Activated CD8-positive, alpha-beta T cell treated with anti-CD3 and anti-CD28 coated beads, Interleukin-2, amount 10 ng/mL, durations not matched to agents 7 days and 5 days (primary cell): ENCODE measurements around the gene SPATC1L. TPM values are rescaled to one million over a fixed set of nuclear protein-coding genes. Genes with fewer than 3 reads are reported as not detected.
A peak's percentile ranks its signal among the peaks of the same experiment; 100 is the strongest.

Experiments used
- ATAC-seq: fragments of 150-1000 bp; cut with Tn5 transposase; one replicate; pipeline ENCODE4 v1.10.0; 2021; ENCODE audit warnings: moderate library complexity
- CTCF ChIA-PET: fragments of 350-600 bp; sonication (Branson Sonifier 250); formaldehyde crosslinking; loops from one replicate; lab custom pipeline; 2021; ENCODE audit warnings: antibody characterized with exemption; lab: Charles Lee
- POLR2A ChIA-PET: fragments of 350-600 bp; sonication (Branson Sonifier 250); formaldehyde crosslinking; loops from one replicate; lab custom pipeline; 2021; ENCODE audit warnings: antibody characterized with exemption; lab: Charles Lee
- DNase-seq: peaks from one replicate; pipeline ENCODE4 v3.0.0-alpha.2; 2020
- H3K27ac Mint-ChIP-seq: one replicate; pipeline ENCODE4 v1.8.0; 2021; ENCODE audit warnings: mild to moderate bottlenecking, mixed read lengths
- H3K27me3 Mint-ChIP-seq: one replicate; pipeline ENCODE4 v1.8.0; 2021; ENCODE audit warnings: low read depth, mixed read lengths
- H3K36me3 Mint-ChIP-seq: one replicate; pipeline ENCODE4 v1.8.0; 2021; ENCODE audit warnings: low read depth, mixed read lengths
- H3K4me1 Mint-ChIP-seq: one replicate; pipeline ENCODE4 v1.8.0; 2021; ENCODE audit warnings: low read depth, mixed read lengths
- H3K4me3 Mint-ChIP-seq: one replicate; pipeline ENCODE4 v1.8.0; 2021; ENCODE audit warnings: mild to moderate bottlenecking, mixed read lengths
- H3K9me3 Mint-ChIP-seq: one replicate; pipeline ENCODE4 v1.8.0; 2022; ENCODE audit warnings: mixed read lengths; ENCODE audit not compliant: insufficient read depth
- total RNA-seq, 2 experiments: library from RNA; stranded (reverse); gene quantifications; one replicate each; pipeline ENCODE4 v1.2.3, GENCODE V29; 2021

Gene SPATC1L
- total RNA-seq, 2 experiments from 2014 or later, result 14.4 to 17.5 TPM

DNA sequence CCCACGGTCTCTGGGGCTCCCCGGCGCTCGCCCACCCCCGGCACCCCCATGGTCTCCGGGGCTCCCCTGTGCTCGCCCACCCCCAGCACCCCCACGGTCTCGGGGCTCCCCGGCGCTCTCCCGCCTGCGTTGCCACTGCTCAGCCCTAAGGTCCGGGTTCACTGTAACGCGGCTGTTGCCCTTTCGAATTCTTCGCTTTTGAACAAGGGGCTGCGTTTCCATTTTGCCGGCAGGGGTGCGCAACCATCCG is 23.7 kb downstream of the SPATC1L start:
- no peak for DNase-seq
- H3K36me3 Mint-ChIP-seq, result peaks cover 2% of the 10 kb centered on the region
- H3K9me3 Mint-ChIP-seq, result no peaks in the 10 kb centered on the region
- POLR2A ChIA-PET, result no interaction called here
- peak; percentile 14 for ATAC-seq
- no peak overlapping the region for H3K4me3 Mint-ChIP-seq
- H3K27ac Mint-ChIP-seq, result no peak overlapping the region
- CTCF ChIA-PET, result interaction anchor here (1.3 kb wide), 1 partner anchor 17 kb away, joined by 5 read pairs; no protein-coding TSS in a partner anchor
- no peaks in the 10 kb centered on the region for H3K27me3 Mint-ChIP-seq
- H3K4me1 Mint-ChIP-seq, result no peaks in the 10 kb centered on the region

DNA sequence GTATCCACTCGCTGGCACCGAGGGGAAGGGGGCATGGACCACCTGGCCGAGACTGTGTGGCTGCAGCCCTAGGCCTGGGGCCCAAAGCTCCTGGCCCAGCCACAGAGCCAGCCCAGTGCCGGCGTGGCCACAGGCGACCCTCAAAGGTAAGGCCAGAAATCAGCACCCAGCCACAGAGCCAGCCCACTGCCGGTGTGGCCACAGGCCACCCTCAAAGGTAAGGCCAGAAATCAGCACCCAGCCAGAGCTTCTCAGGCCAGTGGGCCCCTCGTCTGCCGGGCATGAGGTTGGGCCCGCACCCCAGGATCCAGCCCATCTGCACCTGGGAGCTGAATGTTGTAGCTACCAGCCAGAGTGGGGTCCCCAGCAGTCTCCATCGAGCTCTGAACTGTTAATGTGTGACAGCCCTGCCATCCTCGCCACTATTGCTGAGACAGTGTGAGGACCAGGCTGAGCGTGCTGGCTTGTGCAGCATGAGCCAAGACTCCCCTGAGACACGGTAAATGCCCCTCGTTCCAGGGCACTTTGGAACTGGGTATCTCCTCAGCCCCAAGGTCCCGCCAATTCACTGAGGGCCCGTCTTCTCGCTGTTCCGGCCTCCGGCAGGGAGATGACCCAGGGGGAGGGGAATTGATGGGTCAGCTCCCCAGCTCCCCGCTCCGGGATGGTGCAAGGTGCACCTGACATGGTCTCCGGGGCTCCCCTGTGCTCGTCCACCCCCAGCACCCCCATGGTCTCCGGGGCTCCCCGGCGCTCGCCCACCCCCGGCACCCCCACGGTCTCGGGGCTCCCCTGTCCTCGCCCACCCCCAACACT is 24.2 kb downstream of the SPATC1L start:
- H3K27ac Mint-ChIP-seq, result no peak overlapping the region
- DNase-seq (no peak), ATAC-seq (peak; percentile 50)
- H3K36me3 Mint-ChIP-seq, result peaks cover 2% of the 10 kb centered on the region
- no peaks in the 10 kb centered on the region for H3K27me3 Mint-ChIP-seq
- H3K4me1 Mint-ChIP-seq, result no peaks in the 10 kb centered on the region
- ChIA-PET CTCF (interaction anchor here (1.3 kb wide), 1 partner anchor 16 kb away, joined by 5 read pairs; no protein-coding TSS in a partner anchor), POLR2A (no interaction called here)
- no peak overlapping the region for H3K4me3 Mint-ChIP-seq
- no peaks in the 10 kb centered on the region for H3K9me3 Mint-ChIP-seq

DNA sequence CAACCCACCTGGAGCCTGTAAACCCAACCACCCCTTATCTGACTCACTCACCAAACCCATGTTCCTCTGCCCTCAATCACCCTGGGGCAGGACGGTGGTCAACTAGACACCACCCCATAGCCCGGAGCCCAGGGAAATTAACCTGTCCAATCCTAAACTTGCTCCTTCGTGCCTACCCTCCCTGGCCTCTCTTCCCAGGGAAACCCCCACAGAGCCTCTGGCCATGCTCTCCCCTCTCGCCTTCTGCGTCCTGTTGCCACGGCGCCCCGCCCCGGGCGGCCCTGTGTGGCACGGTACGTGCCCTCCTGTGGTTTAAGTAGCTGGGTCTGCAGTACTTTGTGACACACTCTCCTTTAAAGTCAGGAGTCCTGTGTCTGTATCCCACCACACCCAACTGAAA is 24.9 kb downstream of the SPATC1L start:
- Mint-ChIP-seq H3K36me3 (peaks cover 2% of the 10 kb centered on the region), H3K27me3 (no peaks in the 10 kb centered on the region), H3K4me1 (no peaks in the 10 kb centered on the region), H3K9me3 (no peaks in the 10 kb centered on the region), H3K4me3 (no peak overlapping the region), H3K27ac (no peak overlapping the region)
- ATAC-seq, result no peak
- no peak for DNase-seq
- CTCF ChIA-PET, result interaction anchor here (1.3 kb wide), 1 partner anchor 16 kb away, joined by 5 read pairs; no protein-coding TSS in a partner anchor
- POLR2A ChIA-PET, result no interaction called here

DNA sequence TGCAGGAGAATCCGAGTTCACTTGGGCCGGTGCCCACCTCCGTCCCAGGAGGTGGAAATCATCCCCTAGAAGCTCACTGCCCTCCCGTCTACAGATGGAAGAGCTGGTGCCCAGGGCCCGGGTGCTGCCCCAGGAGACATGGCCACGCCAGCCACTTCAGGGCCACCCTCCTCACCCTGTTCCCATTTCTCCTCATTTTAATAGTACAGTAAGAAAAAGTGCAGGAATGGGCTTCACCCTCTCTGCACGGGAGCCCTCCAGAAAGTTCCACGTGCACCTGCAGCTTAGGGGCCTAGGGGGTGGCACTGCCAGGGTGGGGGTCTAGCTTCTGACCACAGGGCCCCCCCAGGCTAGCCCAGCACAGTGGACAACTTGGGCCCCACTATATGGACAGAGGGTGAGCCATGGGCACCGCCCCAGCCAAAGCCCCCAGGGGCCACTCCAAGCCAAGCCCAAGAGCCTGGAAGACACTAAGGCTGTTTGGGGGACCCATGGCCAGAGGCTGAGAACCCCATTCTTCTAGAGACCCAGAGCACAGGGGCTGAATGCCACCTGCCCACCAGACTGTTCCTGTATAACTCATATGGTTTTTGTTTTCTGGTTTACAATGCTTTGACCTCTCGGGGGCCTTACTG is 25.5 kb downstream of the SPATC1L start:
- peaks cover 2% of the 10 kb centered on the region for H3K36me3 Mint-ChIP-seq
- H3K27me3 Mint-ChIP-seq, result no peaks in the 10 kb centered on the region
- no peak overlapping the region for H3K27ac Mint-ChIP-seq
- ATAC-seq (no peak), DNase-seq (no peak)
- H3K4me3 Mint-ChIP-seq, result no peak overlapping the region
- POLR2A ChIA-PET, result no interaction called here
- no peaks in the 10 kb centered on the region for H3K9me3 Mint-ChIP-seq
- CTCF ChIA-PET, result no interaction called here
- no peaks in the 10 kb centered on the region for H3K4me1 Mint-ChIP-seq

DNA sequence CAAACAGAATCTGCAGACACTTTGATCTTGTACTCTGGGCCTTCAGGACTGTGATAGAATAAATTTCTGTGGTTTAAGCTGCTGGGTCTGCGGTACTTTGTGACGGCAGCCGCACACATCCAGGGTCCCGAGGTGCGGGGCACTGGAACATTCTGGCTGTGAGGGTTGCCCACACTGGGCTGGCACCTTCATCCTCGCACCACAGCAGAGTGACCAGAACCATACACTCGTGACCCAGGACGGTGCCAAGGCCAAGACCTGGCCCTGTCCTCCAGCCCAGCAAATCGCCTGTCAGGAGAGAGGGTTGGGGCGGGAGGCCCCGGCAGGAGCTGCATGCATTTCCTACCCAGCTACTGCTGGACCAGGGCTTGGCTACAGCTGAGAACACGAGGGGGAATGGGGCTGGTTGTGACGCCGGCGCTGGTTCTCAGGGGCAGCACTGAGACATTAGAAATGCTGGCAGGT is 26.2 kb downstream of the SPATC1L start:
- POLR2A ChIA-PET, result no interaction called here
- Mint-ChIP-seq H3K4me1 (no peaks in the 10 kb centered on the region), H3K27ac (no peak overlapping the region), H3K9me3 (no peaks in the 10 kb centered on the region), H3K27me3 (no peaks in the 10 kb centered on the region), H3K4me3 (no peak overlapping the region), H3K36me3 (peaks cover 2% of the 10 kb centered on the region)
- CTCF ChIA-PET, result interaction anchor here (1.0 kb wide), 1 partner anchor 15 kb away, joined by 4 read pairs; no protein-coding TSS in a partner anchor
- no peak for DNase-seq
- no peak for ATAC-seq

DNA sequence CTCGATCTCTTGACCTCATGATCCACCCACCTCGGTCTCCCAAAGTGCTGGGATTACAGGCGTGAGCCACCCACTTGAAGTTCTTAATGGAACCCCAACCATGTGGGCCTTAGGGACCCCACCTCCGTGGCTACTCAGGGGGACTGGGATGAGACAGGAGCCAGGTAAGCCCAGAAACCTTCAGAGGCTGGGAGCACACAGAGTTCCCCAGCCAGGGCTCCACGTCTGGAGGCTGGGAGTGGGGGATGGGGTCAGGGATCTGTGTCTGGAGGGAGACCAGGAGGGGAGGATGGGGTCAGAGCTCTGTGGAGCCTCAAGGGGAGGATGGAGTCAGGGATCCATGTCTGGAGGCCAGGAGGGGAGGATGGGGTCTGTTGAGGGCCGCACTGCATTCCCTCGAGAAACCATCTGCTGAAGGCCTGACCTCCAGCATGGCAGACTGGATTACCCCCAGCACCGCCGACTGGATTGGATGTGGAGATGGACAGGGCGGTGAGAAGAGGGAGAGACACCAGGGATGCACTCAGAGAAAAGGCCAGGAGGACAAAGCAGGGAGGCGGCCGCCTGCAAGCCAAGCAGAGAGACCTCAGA is 26.8 kb downstream of the SPATC1L start:
- H3K4me3 Mint-ChIP-seq, result no peak overlapping the region
- ATAC-seq, result no peak
- no peaks in the 10 kb centered on the region for H3K27me3 Mint-ChIP-seq
- no peak for DNase-seq
- H3K4me1 Mint-ChIP-seq, result no peaks in the 10 kb centered on the region
- ChIA-PET CTCF (interaction anchor here (1.0 kb wide), 1 partner anchor 14 kb away, joined by 4 read pairs; no protein-coding TSS in a partner anchor), POLR2A (no interaction called here)
- no peaks in the 10 kb centered on the region for H3K9me3 Mint-ChIP-seq
- peak overlapping the region; percentile 52 for H3K27ac Mint-ChIP-seq
- H3K36me3 Mint-ChIP-seq, result peaks cover 2% of the 10 kb centered on the region

DNA sequence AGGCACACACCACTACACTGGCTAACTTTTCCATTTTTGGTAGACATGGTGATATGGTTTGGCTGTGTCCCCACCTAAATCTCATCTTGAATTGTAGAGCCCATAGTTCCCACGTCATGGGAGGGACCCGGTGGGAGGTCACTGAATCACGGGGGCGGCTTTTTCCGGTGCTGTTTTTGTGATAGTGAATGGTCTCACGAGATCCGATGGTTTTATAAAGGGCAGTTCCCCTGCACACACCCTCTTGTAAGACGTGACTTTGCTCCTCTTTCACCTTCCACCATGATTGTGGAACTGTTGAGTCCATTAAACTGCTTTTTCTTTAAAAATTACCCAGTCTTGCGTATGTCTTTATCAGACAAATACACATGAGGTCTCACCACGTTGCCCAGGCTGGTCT is 27.6 kb downstream of the SPATC1L start:
- DNase-seq (no peak), ATAC-seq (no peak)
- H3K4me1 Mint-ChIP-seq, result no peaks in the 10 kb centered on the region
- no peaks in the 10 kb centered on the region for H3K9me3 Mint-ChIP-seq
- H3K4me3 Mint-ChIP-seq, result no peak overlapping the region
- ChIA-PET POLR2A (no interaction called here), CTCF (no interaction called here)
- no peak overlapping the region for H3K27ac Mint-ChIP-seq
- H3K36me3 Mint-ChIP-seq, result no peaks in the 10 kb centered on the region
- H3K27me3 Mint-ChIP-seq, result no peaks in the 10 kb centered on the region

DNA sequence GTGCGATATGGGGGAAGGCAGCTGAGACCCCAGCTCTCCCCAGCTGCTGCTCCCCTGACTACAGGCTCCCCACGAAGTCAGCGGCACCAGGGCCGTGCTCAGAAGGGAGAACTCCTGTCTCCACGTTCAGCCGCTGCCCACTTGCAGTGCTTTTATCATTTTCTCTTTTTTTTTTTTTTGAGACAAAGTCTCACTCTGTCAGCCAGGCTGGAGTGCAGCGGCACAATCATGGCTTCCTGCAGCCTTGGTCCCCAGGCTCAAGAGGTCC is 27.9 kb downstream of the SPATC1L start:
- Mint-ChIP-seq H3K9me3 (no peaks in the 10 kb centered on the region), H3K4me1 (no peaks in the 10 kb centered on the region), H3K27ac (no peak overlapping the region), H3K27me3 (no peaks in the 10 kb centered on the region), H3K36me3 (no peaks in the 10 kb centered on the region), H3K4me3 (no peak overlapping the region)
- DNase-seq (no peak), ATAC-seq (no peak)
- CTCF ChIA-PET, result no interaction called here
- POLR2A ChIA-PET, result no interaction called here

DNA sequence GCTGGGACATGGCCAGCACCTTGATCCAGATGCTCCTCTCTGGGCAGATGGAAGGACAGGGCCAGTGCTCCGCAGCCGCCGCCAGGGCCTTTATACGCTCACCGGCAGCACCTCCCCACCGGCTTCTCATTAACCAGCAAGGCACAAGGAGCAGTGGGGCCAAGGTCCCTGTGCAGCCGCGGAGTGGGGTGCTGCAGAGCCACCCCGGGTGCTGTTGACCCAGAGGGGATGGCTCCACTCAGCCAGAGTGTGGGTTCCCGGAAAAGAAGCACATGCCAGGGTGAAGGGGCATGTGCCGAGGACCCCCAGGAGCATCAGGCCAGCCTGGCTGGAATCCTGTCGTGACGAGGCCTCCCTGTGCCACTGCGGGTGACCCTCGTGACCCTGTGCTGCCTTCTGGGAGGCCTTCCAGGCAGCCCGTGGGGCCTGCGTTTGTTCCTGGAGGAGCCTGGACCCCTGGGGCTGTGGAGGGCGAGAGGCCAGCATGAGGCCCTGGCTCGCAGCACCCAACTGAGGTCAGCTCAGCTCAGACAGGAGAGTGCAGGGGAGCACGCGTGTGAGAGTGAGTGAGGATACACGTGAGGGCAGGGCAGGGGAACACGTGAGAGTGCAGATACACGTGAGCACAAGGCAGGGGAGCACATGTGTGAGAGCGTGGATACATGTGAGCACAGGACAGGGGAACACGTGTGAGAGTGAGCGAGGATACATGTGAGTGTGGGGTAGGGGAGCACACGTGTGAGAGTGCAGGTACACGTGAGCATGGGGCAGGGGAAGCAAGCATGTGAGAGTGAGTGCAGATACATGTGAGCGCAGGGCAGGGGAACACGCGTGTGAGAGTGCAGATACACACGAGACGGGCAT is 28.5 kb downstream of the SPATC1L start, which contains the start of gene FTCD:
Gene FTCD, minus strand, starts transcription at position 66 of the 864 bp plus-strand sequence. Its CDS starts 56 bp downstream, at position 10.
- H3K4me3 Mint-ChIP-seq, result no peak within 1 kb of the TSS
- no peaks in the 10 kb centered on the region for H3K4me1 Mint-ChIP-seq
- POLR2A ChIA-PET, result no interaction called here
- no peak for ATAC-seq
- no peaks in the 10 kb centered on the region for H3K27me3 Mint-ChIP-seq
- no peaks in the 10 kb centered on the region for H3K9me3 Mint-ChIP-seq
- H3K36me3 Mint-ChIP-seq, result no peaks in the 10 kb centered on the region
- CTCF ChIA-PET, result no interaction called here
- DNase-seq, result no peak
- H3K27ac Mint-ChIP-seq, result no peak within 1 kb of the TSS

DNA sequence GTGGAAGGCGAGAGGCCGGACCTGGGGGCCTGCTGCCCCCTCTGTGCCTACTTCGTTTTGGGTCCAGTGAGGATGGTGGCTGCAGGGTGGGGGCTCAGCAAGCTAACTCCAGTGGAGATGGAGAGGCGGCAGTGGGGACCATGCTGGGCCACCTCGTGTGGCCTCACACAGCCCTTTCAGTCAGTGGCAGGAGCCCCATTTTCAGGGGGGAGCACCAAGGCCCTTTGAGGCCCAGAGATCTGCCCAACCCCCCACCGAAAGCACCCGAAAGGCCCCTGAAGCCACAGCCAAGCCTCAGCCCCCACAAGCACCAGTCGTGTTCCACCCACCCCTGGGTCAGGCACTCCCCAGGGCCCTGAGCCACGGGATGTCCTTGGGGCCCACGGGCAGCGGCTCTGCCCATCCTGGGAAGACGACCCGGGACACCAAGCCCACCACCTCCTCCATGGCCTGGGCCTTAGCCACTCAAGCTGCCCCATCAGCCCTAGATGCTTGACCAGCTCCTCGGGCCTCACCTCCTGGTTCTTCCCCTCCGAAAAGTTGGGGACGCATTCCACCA is 29.2 kb downstream of the SPATC1L start:
- H3K9me3 Mint-ChIP-seq, result no peaks in the 10 kb centered on the region
- ChIA-PET CTCF (no interaction called here), POLR2A (no interaction called here)
- no peaks in the 10 kb centered on the region for H3K27me3 Mint-ChIP-seq
- H3K27ac Mint-ChIP-seq, result no peak overlapping the region
- H3K4me3 Mint-ChIP-seq, result no peak overlapping the region
- DNase-seq (no peak), ATAC-seq (no peak)
- H3K4me1 Mint-ChIP-seq, result no peaks in the 10 kb centered on the region
- H3K36me3 Mint-ChIP-seq, result no peaks in the 10 kb centered on the region

DNA sequence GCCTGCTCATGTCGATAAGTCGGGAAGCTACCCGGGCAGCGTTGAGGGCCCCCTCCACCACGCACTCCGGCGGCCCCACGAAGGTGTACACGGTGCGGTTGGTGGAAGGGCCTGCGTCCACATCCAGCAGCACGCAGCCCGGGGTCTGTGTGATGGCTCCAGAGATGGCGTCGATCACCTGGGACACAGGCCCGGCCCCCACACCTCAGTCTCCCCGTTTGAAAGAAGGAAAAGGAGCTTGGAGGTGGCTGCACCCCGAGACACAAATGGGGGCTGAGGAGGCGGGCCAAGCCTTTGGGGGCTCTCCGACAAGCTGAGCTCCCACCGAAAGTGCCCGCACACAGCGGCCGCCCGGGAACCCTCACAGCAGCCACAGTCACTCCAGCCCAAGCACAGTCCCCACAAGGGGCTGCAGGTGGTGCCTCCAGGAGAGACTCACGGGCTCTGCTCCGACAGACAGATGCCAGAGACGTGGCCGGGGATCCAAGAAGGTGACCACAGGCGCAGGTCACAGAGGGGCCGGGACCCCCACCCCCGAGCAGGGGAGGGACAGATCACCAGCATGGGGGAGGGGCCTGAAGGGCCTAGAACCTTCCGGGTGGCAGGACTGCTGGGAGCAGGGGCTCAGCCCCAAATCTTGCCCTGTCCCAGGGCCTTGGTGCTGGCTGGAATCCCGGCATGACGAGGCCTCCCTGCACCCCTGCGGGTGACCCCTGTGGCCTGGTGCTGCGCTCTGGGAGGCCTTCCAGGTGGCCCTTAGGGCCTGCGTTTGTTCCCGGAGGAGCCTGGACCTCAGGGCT is 29.9 kb downstream of the SPATC1L start:
- Mint-ChIP-seq H3K36me3 (no peaks in the 10 kb centered on the region), H3K9me3 (no peaks in the 10 kb centered on the region), H3K4me1 (no peaks in the 10 kb centered on the region), H3K27me3 (no peaks in the 10 kb centered on the region), H3K27ac (no peak overlapping the region), H3K4me3 (no peak overlapping the region)
- POLR2A ChIA-PET, result no interaction called here
- ATAC-seq (no peak), DNase-seq (no peak)
- CTCF ChIA-PET, result interaction anchor here (2.1 kb wide), 1 partner anchor 11 kb away, joined by 13 read pairs; no protein-coding TSS in a partner anchor
